GM19455 (cell line): ENCODE results near the gene ARHGEF17.

Source experiments
- ATAC-seq: cut with Tn5 transposase; IDR thresholded peaks from one replicate; pipeline ENCODE4 v1.9.1; 2021; ENCODE audit not compliant: unreplicated experiment

Gene ARHGEF17

GRCh38 chr11:73292525-73292894, 15.6 kb upstream of the ARHGEF17 start:
- ATAC-seq, result no peak

- ATAC-seq, result no peak
Measured at GRCh38 chr11:73293356-73293936, 14.6 kb upstream of the ARHGEF17 start.

GRCh38 chr11:73294604-73295003, 13.5 kb upstream of the ARHGEF17 start:
- no peak for ATAC-seq

- no peak for ATAC-seq
Measured at GRCh38 chr11:73295241-73295995, 12.7 kb upstream of the ARHGEF17 start.

- no peak for ATAC-seq
Measured at GRCh38 chr11:73295996-73296318, 12.1 kb upstream of the ARHGEF17 start.

GRCh38 chr11:73296501-73297230, 11.4 kb upstream of the ARHGEF17 start:
- no peak for ATAC-seq

- no peak for ATAC-seq
Measured at GRCh38 chr11:73297231-73297590, 10.9 kb upstream of the ARHGEF17 start.

- ATAC-seq, result no peak
Measured at GRCh38 chr11:73297702-73298101, 10.4 kb upstream of the ARHGEF17 start.

GRCh38 chr11:73298233-73298632, 9.8 kb upstream of the ARHGEF17 start:
- no peak for ATAC-seq

GRCh38 chr11:73299751-73300150, 8.3 kb upstream of the ARHGEF17 start:
- ATAC-seq, result no peak

- ATAC-seq, result no peak
Measured at GRCh38 chr11:73306069-73306841, 1.8 kb upstream of the ARHGEF17 start.

- no peak for ATAC-seq
Measured at GRCh38 chr11:73306977-73307322, 1.1 kb upstream of the ARHGEF17 start.

GRCh38 chr11:73307323-73308002, 613 bp upstream of the ARHGEF17 start:
- peak; percentile 57 for ATAC-seq

GRCh38 chr11:73308961-73309919, 1.2 kb downstream of the ARHGEF17 start:
- no peak for ATAC-seq

- no peak for ATAC-seq
Measured at GRCh38 chr11:73310076-73310475, 2.0 kb downstream of the ARHGEF17 start.

GRCh38 chr11:73310661-73311393, 2.8 kb downstream of the ARHGEF17 start:
- ATAC-seq, result no peak

- ATAC-seq, result no peak
Measured at GRCh38 chr11:73311394-73311869, 3.4 kb downstream of the ARHGEF17 start.

GRCh38 chr11:73312036-73312435, 4.0 kb downstream of the ARHGEF17 start:
- ATAC-seq, result no peak

- no peak for ATAC-seq
Measured at GRCh38 chr11:73312851-73313327, 4.8 kb downstream of the ARHGEF17 start.
